Progenitor cell of endocrine pancreas (in vitro differentiated cells): ENCODE measurements around the gene PALLD. TPM values are rescaled to one million over a fixed set of nuclear protein-coding genes. Genes with fewer than 3 reads are reported as not detected.

Experiments
- DNase-seq: peaks from one replicate; pipeline ENCODE4 v3.0.0; 2021; ENCODE audit warnings: low spot score; ENCODE audit not compliant: unreplicated experiment
- H3K27ac Mint-ChIP-seq: 2 replicates; pipeline ENCODE4 v1.8.0; 2021; ENCODE audit warnings: mild to moderate bottlenecking, moderate library complexity, mixed read lengths
- H3K27me3 Mint-ChIP-seq: 2 replicates; pipeline ENCODE4 v1.8.0; 2021; ENCODE audit warnings: mixed read lengths
- H3K36me3 Mint-ChIP-seq: 2 replicates; pipeline ENCODE4 v1.8.0; 2022; ENCODE audit warnings: mixed read lengths; ENCODE audit not compliant: insufficient read depth
- H3K4me1 Mint-ChIP-seq: 2 replicates; pipeline ENCODE4 v1.8.0; 2021; ENCODE audit warnings: low read depth, mixed read lengths
- H3K4me3 Mint-ChIP-seq: 2 replicates; pipeline ENCODE4 v1.8.0; 2021; ENCODE audit warnings: low read depth, mild to moderate bottlenecking, moderate library complexity, mixed read lengths
- H3K9me3 Mint-ChIP-seq: 2 replicates; pipeline ENCODE4 v1.8.0; 2021; ENCODE audit warnings: low read depth, mixed read lengths
- CTCF ChIP-seq: fragments of 200-600 bp; sonication (generic); IDR thresholded peaks from one replicate; pipeline ENCODE4 v1.5.0; 2021; ENCODE audit warnings: antibody characterized with exemption, mild to moderate bottlenecking; ENCODE audit not compliant: unreplicated experiment
- total RNA-seq: library from RNA; stranded (reverse); gene quantifications from 2 replicates; pipeline ENCODE4 v1.2.1, GENCODE V29; 2021

PALLD gene
- total RNA-seq, 1 donor from 2014 or later: 43.2 TPM

DNA sequence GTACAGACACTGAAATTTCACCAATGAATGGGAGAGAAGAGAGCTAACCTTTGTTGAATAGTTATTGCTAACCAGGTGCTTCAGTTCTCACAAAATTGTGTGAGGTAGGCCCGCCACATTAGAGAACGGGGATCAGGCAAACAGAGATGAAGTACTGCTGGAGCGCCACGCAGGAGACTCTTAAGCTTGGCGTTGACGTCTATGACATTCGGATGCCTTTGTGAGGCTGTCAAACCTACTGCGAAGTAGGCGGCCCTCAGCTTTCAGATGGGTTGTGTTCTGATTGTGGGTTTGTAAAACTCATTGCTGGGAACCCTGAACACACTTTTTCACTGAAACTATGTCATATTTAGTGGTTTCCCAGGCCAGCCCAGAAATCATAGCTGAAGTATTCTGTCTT lies 339.6 kb downstream of the PALLD start:
- H3K27ac Mint-ChIP-seq: no peak overlapping the region
- peaks cover 6% of the 10 kb centered on the region for H3K27me3 Mint-ChIP-seq
- DNase-seq: no peak
- peaks cover 6% of the 10 kb centered on the region for H3K4me1 Mint-ChIP-seq
- no peak for TF ChIP-seq CTCF
- H3K4me3 Mint-ChIP-seq: no peak overlapping the region
- no peaks in the 10 kb centered on the region for H3K9me3 Mint-ChIP-seq
- H3K36me3 Mint-ChIP-seq: peaks cover 11% of the 10 kb centered on the region

GRCh38 chr4:168837922-168838321 lies 341.1 kb downstream of the PALLD start:
- no peak for TF ChIP-seq CTCF
- no peak overlapping the region for H3K4me3 Mint-ChIP-seq
- peaks cover 6% of the 10 kb centered on the region for H3K4me1 Mint-ChIP-seq
- H3K36me3 Mint-ChIP-seq: peaks cover 11% of the 10 kb centered on the region
- H3K27me3 Mint-ChIP-seq: peaks cover 4% of the 10 kb centered on the region
- H3K9me3 Mint-ChIP-seq: no peaks in the 10 kb centered on the region
- no peak for DNase-seq
- peak overlapping the region; percentile 70 for H3K27ac Mint-ChIP-seq

DNA sequence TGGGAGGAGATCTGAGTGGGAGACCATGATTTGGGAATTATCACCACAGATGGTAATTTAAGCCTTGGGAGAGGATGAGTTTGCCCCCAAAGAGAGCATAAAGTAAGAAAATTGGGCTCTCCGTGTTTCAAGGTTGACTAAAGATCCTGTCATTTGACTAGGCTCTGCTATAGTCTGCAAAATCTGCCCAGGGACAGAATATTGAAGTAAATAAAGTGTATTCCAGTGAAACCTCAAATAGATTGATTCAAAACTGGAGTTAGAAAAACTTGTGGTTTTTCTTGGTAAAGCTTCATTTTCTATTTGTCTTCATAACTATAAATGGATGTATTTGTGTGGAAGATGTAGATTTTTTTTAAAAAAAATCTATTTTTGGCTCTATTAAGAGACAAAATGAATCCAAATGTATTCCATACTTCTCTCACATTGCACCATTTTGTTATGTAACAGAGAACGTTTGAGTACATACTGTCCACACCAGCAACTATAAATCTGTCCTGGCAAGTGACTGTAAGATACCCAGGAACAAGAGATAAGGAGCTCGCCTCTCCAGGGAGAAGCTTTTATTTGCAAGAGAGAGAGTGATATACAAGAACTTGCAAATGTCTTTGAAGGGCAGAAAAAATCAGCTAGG lies 343.0 kb downstream of the PALLD start:
- H3K4me3 Mint-ChIP-seq: no peak overlapping the region

GRCh38 chr4:168840392-168840763 lies 343.5 kb downstream of the PALLD start:
- H3K27ac Mint-ChIP-seq: no peak overlapping the region
- H3K27me3 Mint-ChIP-seq: no peaks in the 10 kb centered on the region
- no peak for TF ChIP-seq CTCF
- no peak overlapping the region for H3K4me3 Mint-ChIP-seq
- peaks cover 14% of the 10 kb centered on the region for H3K36me3 Mint-ChIP-seq
- peaks cover 16% of the 10 kb centered on the region for H3K4me1 Mint-ChIP-seq
- H3K9me3 Mint-ChIP-seq: no peaks in the 10 kb centered on the region
- no peak for DNase-seq

More for the DNA sequence above, 343.0 kb downstream of the PALLD start:
- Mint-ChIP-seq H3K27me3 (no peaks in the 10 kb centered on the region), H3K4me1 (peaks cover 15% of the 10 kb centered on the region), H3K27ac (no peak overlapping the region), H3K36me3 (peaks cover 14% of the 10 kb centered on the region), H3K9me3 (no peaks in the 10 kb centered on the region)
- DNase-seq: no peak
- no peak for TF ChIP-seq CTCF

GRCh38 chr4:168841000-168841671 lies 344.3 kb downstream of the PALLD start:
- Mint-ChIP-seq H3K4me1 (peaks cover 19% of the 10 kb centered on the region), H3K4me3 (no peak overlapping the region)

More at GRCh38 chr4:168841000-168841671, 344.3 kb downstream of the PALLD start:
- no peak overlapping the region for H3K27ac Mint-ChIP-seq
- no peak for TF ChIP-seq CTCF
- DNase-seq: no peak
- no peaks in the 10 kb centered on the region for H3K9me3 Mint-ChIP-seq
- no peaks in the 10 kb centered on the region for H3K27me3 Mint-ChIP-seq
- H3K36me3 Mint-ChIP-seq: peaks cover 14% of the 10 kb centered on the region
